ENCODE measurements around the gene SPIN1.

Gene SPIN1

DNA sequence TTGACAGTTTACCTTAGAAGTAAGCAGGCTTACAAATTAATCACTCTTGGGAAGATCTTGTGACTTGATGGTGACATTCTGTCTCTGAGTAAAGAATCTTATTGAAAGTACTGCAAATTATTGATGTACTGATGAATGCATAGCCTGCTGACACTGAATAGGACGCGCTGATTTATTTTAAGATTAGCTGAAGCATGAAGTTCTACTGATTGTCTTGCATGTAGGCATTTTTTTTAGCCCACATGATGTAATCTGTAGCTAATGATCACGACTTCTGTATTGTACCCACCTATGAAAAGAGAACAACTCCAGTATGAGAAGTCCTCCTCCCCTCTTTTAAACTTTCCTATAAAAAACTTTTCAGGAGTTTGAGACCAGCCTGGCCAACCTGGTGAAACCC lies 28.3 kb upstream of the SPIN1 start:
- DNase-seq (ENCODE audit: low read depth): no peak
- no peak overlapping the region for H3K4me3 ChIP-seq (ENCODE audit: low read depth, low read length)
- TF ChIP-seq, protein P1, sequence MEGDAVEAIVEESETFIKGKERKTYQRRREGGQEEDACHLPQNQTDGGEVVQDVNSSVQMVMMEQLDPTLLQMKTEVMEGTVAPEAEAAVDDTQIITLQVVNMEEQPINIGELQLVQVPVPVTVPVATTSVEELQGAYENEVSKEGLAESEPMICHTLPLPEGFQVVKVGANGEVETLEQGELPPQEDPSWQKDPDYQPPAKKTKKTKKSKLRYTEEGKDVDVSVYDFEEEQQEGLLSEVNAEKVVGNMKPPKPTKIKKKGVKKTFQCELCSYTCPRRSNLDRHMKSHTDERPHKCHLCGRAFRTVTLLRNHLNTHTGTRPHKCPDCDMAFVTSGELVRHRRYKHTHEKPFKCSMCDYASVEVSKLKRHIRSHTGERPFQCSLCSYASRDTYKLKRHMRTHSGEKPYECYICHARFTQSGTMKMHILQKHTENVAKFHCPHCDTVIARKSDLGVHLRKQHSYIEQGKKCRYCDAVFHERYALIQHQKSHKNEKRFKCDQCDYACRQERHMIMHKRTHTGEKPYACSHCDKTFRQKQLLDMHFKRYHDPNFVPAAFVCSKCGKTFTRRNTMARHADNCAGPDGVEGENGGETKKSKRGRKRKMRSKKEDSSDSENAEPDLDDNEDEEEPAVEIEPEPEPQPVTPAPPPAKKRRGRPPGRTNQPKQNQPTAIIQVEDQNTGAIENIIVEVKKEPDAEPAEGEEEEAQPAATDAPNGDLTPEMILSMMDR (IDR thresholded peaks at IDR 0.05; ENCODE audit: insufficient read depth, low read depth, low read length, missing control alignments): no peak

DNA sequence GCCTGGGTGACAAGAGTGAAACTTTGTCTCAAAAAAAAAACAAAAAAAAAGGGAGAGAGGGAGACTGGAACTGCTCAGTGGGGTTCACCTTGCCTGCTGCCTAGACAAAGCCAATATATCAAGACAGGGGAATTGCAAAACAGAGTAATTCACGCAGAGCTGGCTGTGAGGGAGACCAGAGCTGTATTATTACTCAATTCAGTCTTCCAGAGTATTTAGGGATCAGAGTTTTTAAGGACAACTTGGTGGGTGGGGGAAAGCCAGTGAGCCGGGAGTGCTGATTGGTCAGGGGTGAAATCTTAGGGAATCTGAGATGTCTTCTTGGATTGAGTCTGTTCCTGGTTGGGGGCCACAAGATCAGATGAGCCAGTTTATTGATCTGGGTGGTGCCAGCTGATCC lies 25.6 kb upstream of the SPIN1 start:
- no peak for DNase-seq (ENCODE audit: low read depth)
- no peak overlapping the region for H3K4me3 ChIP-seq (ENCODE audit: low read depth, low read length)
- TF ChIP-seq, protein P1 (IDR thresholded peaks at IDR 0.05; ENCODE audit: insufficient read depth, low read depth, low read length, missing control alignments): no peak

DNA sequence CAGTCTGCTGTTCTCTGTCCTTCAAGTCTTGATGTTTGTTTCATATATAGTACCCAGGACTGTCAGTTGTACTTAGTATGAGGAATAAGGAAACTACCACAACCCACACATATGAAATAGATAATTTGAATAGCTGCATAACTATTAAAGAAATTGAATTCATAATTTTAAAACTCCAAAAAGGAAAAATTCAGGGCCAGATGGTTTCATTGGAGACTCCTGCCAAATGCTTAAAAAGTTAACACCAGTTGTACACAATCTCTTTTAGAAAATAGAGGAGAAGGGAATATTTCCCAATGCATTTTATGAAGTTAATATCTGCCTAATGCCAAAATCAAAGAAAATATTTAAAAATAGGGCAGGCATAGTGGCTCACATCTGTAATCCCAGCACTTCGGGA lies 24.6 kb upstream of the SPIN1 start:
- TF ChIP-seq, protein P1 (IDR thresholded peaks at IDR 0.05; ENCODE audit: insufficient read depth, low read depth, low read length, missing control alignments): no peak
- H3K4me3 ChIP-seq (ENCODE audit: low read depth, low read length): no peak overlapping the region
- DNase-seq (ENCODE audit: low read depth): no peak

DNA sequence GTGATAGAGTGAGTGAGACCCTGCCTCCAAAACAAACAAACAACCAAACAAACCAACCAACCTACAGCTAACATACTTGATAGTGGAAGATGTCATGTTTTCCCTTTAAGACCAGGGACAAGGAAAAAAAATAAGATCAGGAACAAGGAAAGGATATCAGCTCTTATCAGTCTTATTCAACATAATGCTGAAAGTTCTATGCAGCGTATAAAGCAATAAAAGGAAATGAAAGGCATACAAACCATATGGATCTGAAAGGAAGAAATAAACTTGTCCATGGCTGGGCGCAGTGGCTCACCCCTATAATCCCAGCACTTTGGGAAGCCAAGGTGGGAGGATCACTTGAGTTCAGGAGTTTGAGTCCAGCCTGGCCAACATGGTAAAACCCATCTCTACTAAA lies 23.5 kb upstream of the SPIN1 start:
- H3K4me3 ChIP-seq (ENCODE audit: low read depth, low read length): no peak overlapping the region
- TF ChIP-seq, protein P1 (IDR thresholded peaks at IDR 0.05; ENCODE audit: insufficient read depth, low read depth, low read length, missing control alignments): no peak
- DNase-seq (ENCODE audit: low read depth): no peak

DNA sequence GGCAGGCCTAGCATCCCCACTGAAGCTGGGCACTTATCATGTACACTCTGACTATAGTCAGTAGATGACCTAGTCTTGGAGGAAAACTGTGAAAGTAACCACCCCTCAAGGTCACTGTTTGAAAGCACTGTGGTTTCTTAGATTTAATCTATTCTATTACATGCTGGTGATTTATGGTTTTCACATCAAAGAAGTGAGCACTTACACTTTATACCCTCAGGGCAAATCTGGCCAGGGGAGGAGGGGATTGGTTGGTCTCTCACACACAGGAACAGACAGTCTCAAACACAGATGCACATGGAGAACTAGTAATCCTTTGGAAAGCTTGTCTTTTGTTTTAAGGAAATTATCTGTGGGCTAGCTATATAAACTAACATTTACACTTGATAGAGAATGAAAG lies 17.9 kb upstream of the SPIN1 start:
- DNase-seq (ENCODE audit: low read depth): no peak
- no peak overlapping the region for H3K4me3 ChIP-seq (ENCODE audit: low read depth, low read length)
- TF ChIP-seq, protein P1 (IDR thresholded peaks at IDR 0.05; ENCODE audit: insufficient read depth, low read depth, low read length, missing control alignments): no peak

DNA sequence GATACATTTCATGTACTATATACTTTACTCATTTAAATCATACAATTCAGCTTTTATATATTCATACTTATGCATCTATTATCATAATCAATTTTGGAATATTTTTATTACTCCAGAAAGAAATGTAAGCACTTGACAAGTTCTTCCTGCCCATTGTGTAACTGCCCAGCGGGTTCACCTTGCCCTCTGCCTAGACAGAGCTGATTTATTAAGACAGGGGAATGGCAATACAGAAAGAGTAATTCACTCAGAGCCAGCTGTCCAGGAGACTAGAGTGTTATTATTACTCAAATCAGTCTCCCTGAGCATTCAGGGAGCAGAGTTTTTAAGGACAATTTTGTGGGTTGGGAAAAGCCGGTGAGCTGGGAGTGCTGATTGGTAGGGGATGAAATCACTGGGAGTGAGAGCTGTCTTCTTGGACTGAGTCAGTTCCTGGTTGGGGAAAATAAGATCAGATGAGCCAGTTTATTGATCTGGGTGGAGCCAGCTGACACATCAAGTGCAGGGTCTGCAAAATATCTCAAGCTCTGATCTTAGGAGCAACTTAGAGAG lies 16.1 kb upstream of the SPIN1 start:
- DNase-seq (ENCODE audit: low read depth): no peak
- TF ChIP-seq, protein P1 (IDR thresholded peaks at IDR 0.05; ENCODE audit: insufficient read depth, low read depth, low read length, missing control alignments): no peak
- H3K4me3 ChIP-seq (ENCODE audit: low read depth, low read length): no peak overlapping the region

DNA sequence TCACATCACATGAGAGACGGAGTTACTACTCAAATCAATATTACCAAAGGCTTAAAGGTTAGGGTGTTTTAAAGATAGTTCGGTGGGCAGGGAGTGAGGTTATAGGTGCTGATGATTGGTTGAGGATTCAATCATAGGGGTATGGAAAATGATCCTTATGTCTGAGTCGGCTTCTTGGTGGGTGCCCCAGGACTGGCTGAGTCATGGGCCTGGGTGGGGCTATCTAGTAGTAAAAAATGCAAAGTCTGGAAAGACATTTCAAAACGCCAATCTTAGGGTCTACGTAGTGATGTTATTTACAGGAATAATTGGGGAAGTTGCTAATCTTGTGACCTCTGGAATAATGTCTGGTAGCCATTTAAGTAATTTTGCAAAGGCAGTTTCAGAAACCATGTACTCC lies 15.2 kb upstream of the SPIN1 start:
- TF ChIP-seq, protein P1 (IDR thresholded peaks at IDR 0.05; ENCODE audit: insufficient read depth, low read depth, low read length, missing control alignments): no peak
- H3K4me3 ChIP-seq (ENCODE audit: low read depth, low read length): no peak overlapping the region
- DNase-seq (ENCODE audit: low read depth): no peak

Measured in GM12865 (cell line).